OCI-LY7 (cell line): Measurements from ENCODE around the gene SLC4A1AP. TPM values are rescaled to one million over a fixed set of nuclear protein-coding genes. Genes with fewer than 3 reads are reported as not detected.

ENCODE experiments used
- BruUV-seq: library from RNA; stranded (reverse); fragments of 400-500 nt; replicated peaks from 2 replicates; lab custom pipeline; 2021; lab: Mats Ljungman, UMichigan
- CTCF ChIA-PET: fragments of 300-600 bp; sonication (Branson Sonifier 250); formaldehyde crosslinking; loops from one replicate; lab custom pipeline; 2022; ENCODE audit warnings: antibody characterized with exemption; ENCODE audit not compliant: unreplicated experiment; lab: Charles Lee
- POLR2A ChIA-PET: fragments of 300-600 bp; sonication (Branson Sonifier 250); formaldehyde crosslinking; loops from one replicate; lab custom pipeline; 2022; ENCODE audit warnings: antibody characterized with exemption; lab: Charles Lee
- DNase-seq: peaks from one replicate; pipeline ENCODE4 v3.0.0-alpha.2; 2015; ENCODE audit warnings: low spot score
- H2AFZ ChIP-seq: fragments of 200-600 bp; sonication (generic), shearing (Covaris generic); 2 replicates; pipeline ENCODE4 v1.6.1; 2014; ENCODE audit warnings: mild to moderate bottlenecking, antibody characterized with exemption, low read length, moderate library complexity
- H3K27ac ChIP-seq: fragments of 200-600 bp; sonication (generic); 2 replicates; pipeline ENCODE4 v1.5.1; 2014; ENCODE audit warnings: mixed run types, low read depth, mild to moderate bottlenecking, moderate library complexity, low read length, inconsistent platforms; ENCODE audit not compliant: poor library complexity, severe bottlenecking
- H3K36me3 ChIP-seq: fragments of 200-600 bp; sonication (generic); 2 replicates; pipeline ENCODE4 v1.6.1; 2014; ENCODE audit warnings: mild to moderate bottlenecking, antibody characterized with exemption, low read length, moderate library complexity, mixed read lengths; ENCODE audit not compliant: insufficient read depth
- H3K4me1 ChIP-seq: fragments of 200-600 bp; sonication (generic); 2 replicates; pipeline ENCODE4 v1.5.1; 2014; ENCODE audit warnings: mild to moderate bottlenecking, low read length; ENCODE audit not compliant: insufficient read depth, poor library complexity, severe bottlenecking
- H3K4me2 ChIP-seq: fragments of 200-600 bp; sonication (generic); 2 replicates; pipeline ENCODE4 v1.6.1; 2014; ENCODE audit warnings: mild to moderate bottlenecking, low read length
- H3K4me3 ChIP-seq: fragments of 200-600 bp; sonication (generic); 2 replicates; pipeline ENCODE4 v1.5.1; 2014; ENCODE audit warnings: mild to moderate bottlenecking, low read depth, low read length; ENCODE audit not compliant: poor library complexity, severe bottlenecking
- H3K79me2 ChIP-seq: fragments of 200-600 bp; sonication (generic); 2 replicates; pipeline ENCODE4 v1.6.1; 2016; ENCODE audit warnings: low read depth, mild to moderate bottlenecking, low read length, moderate library complexity, mixed read lengths; ENCODE audit not compliant: insufficient read depth
- H3K9me2 ChIP-seq: fragments of 200-600 bp; sonication (generic); 2 replicates; pipeline ENCODE4 v1.6.1; 2016; ENCODE audit warnings: mild to moderate bottlenecking, low read length, mixed read lengths; ENCODE audit not compliant: insufficient read depth
- H3K9me3 ChIP-seq: fragments of 200-600 bp; sonication (generic); 2 replicates; pipeline ENCODE4 v1.6.1; 2014; ENCODE audit warnings: mild to moderate bottlenecking, mixed run types, low read length, mixed read lengths
- H4K20me1 ChIP-seq: fragments of 200-600 bp; sonication (generic); 2 replicates; pipeline ENCODE4 v1.6.1; 2014; ENCODE audit warnings: mild to moderate bottlenecking, antibody characterized with exemption, low read length, moderate library complexity, mixed read lengths; ENCODE audit not compliant: insufficient read depth
- EZH2phosphoT487 ChIP-seq: fragments of 200-600 bp; sonication (generic); IDR thresholded peaks from 2 replicates; pipeline ENCODE4 v1.6.1; 2018; ENCODE audit warnings: low read depth, borderline replicate concordance, mild to moderate bottlenecking, mixed run types, antibody characterized with exemption, low read length, moderate library complexity, mixed read lengths
- intact Hi-C: fragments of 100-400 bp; cut with micrococcal nuclease; formaldehyde crosslinking; loops from one replicate; pipeline ENCODE4 v1.10.0; 2022; ENCODE audit not compliant: unreplicated experiment
- total RNA-seq, 2 experiments: library from RNA; depleted of rRNA in 1 of 2; stranded (reverse); fragments of >200 nt in 1 of 2; shearing (Covaris generic) in 1 of 2; gene quantifications; 2 replicates each; pipeline ENCODE4 v1.2.3, GENCODE V29; 2014 to 2022
- TF ChIP-seq, protein P1 (sequence below): fragments of 200-600 bp; sonication (generic); conservative IDR thresholded peaks from 2 replicates; pipeline ENCODE4 v1.5.1; 2014; ENCODE audit warnings: mild to moderate bottlenecking, antibody characterized with exemption, low read length, moderate library complexity, mixed read lengths

Gene SLC4A1AP
- total RNA-seq, 2 experiments from 2014 or later, result 26.2 to 27.9 TPM

DNA sequence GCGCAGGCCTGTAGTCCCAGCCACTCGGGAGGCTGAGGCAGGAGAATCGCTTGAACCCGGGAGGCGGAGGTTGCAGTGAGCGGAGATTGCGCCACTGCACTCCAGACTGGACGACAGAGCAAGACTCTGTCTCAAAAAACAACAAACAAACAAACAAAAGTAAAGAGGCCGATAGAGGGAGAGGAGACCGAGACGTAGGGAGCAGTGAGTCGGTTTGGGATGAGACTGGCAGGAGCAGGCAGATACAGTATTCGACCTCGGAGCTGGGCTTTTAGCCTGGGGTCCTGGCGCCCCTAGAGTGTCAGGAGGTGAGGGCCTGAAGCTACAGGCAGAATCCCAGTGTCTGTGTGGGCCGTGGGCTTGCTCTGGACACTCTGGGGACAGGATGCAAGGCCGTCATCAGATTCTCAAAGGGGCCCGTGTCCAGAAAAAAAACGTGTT, 51.2 kb downstream of the SLC4A1AP start:
- POLR2A ChIA-PET, result no interaction called here

DNA sequence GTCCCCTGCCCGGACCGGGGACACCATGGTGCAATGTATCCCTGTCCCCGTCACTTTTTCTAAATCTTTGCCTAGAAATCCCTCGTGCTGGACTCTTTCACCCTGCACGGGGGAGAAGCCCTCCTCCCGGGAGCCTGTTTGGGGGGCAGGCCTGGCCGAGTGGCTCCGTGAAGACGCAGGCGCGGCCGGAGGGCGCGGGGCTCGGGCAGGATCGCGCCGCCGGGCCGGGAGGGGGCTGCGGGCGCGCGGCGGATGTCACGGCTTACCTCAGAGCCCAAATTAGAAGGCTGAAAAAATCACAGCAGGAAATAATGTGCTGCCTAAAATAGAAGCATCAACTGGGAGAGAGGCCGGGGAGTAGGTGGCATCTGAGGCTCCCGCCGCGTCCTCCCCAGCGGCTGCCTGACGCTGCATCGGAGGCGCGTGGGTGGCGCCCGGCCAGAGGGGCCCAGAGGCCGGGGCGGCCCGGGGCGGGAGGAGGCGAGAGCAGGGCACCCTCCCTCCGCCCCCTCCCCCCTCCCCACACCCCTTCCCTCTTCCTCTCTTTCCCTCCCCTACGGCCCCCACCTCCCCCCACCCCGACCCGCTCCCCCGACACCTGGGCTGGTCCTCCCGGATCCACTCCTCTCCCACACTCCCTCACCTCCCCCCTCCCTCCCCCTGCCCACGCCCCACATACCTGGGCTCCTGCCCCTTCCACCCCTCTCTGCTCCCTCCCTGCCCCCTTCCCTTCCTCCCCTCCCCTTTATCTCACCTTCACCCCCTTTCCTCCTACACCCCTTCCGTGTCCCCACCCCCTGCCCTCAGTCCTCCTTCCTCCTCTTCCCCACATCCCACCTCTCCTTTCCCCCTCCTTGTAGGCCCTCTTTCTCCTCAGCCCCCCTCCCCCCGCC, 51.9 kb downstream of the SLC4A1AP start:
- H3K9me3 ChIP-seq, result no peaks in the 10 kb centered on the region
- ChIA-PET POLR2A (no interaction called here), CTCF (no interaction called here)
- no peak overlapping the region for H3K4me3 ChIP-seq
- H3K79me2 ChIP-seq, result no peaks in the 10 kb centered on the region
- TF ChIP-seq, protein P1, sequence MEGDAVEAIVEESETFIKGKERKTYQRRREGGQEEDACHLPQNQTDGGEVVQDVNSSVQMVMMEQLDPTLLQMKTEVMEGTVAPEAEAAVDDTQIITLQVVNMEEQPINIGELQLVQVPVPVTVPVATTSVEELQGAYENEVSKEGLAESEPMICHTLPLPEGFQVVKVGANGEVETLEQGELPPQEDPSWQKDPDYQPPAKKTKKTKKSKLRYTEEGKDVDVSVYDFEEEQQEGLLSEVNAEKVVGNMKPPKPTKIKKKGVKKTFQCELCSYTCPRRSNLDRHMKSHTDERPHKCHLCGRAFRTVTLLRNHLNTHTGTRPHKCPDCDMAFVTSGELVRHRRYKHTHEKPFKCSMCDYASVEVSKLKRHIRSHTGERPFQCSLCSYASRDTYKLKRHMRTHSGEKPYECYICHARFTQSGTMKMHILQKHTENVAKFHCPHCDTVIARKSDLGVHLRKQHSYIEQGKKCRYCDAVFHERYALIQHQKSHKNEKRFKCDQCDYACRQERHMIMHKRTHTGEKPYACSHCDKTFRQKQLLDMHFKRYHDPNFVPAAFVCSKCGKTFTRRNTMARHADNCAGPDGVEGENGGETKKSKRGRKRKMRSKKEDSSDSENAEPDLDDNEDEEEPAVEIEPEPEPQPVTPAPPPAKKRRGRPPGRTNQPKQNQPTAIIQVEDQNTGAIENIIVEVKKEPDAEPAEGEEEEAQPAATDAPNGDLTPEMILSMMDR, result no peak
- no peak for TF ChIP-seq EZH2phosphoT487
- no peak overlapping the region for H3K27ac ChIP-seq
- H3K36me3 ChIP-seq, result no peaks in the 10 kb centered on the region
- H3K4me2 ChIP-seq, result no peak overlapping the region
- H3K4me1 ChIP-seq, result no peaks in the 10 kb centered on the region
- H2AFZ ChIP-seq, result no peak overlapping the region
- BruUV-seq, result no TSS peak
- intact Hi-C loops, result no loop called here
- no peaks in the 10 kb centered on the region for H4K20me1 ChIP-seq
- no peak for DNase-seq
- H3K9me2 ChIP-seq, result no peaks in the 10 kb centered on the region

More for the DNA sequence above, 51.2 kb downstream of the SLC4A1AP start:
- no TSS peak for BruUV-seq
- CTCF ChIA-PET, result no interaction called here
- Histone ChIP-seq H3K27ac (no peak overlapping the region), H3K36me3 (no peaks in the 10 kb centered on the region), H2AFZ (no peak overlapping the region), H3K4me3 (no peak overlapping the region), H3K79me2 (no peaks in the 10 kb centered on the region), H3K4me2 (no peak overlapping the region), H4K20me1 (no peaks in the 10 kb centered on the region), H3K9me2 (no peaks in the 10 kb centered on the region), H3K4me1 (no peaks in the 10 kb centered on the region), H3K9me3 (no peaks in the 10 kb centered on the region)
- no peak for DNase-seq
- intact Hi-C loops, result no loop called here
- TF ChIP-seq EZH2phosphoT487, result no peak
- TF ChIP-seq, protein P1, result no peak
